Parathyroid adenoma (tissue), 2 donors: Measurements from ENCODE around the gene LLGL1.
A peak's percentile ranks its signal among the peaks of the same experiment; 100 is the strongest.

Source experiments
- H2AFZ ChIP-seq: fragments of 300-600 bp; sonication (generic); one replicate; pipeline ENCODE4 v1.7.0; 2017; ENCODE audit warnings: antibody characterized with exemption, mild to moderate bottlenecking
- H3K27ac ChIP-seq: fragments of 300-600 bp; sonication (generic); one replicate; pipeline ENCODE4 v1.7.0; 2017
- H3K27me3 ChIP-seq: fragments of 300-600 bp; sonication (generic); one replicate; pipeline ENCODE4 v1.7.0; 2017; ENCODE audit warnings: low read length; ENCODE audit not compliant: control insufficient read depth, insufficient read depth
- H3K36me3 ChIP-seq: fragments of 300-600 bp; sonication (generic); one replicate; pipeline ENCODE4 v1.7.0; 2017; ENCODE audit warnings: low read length; ENCODE audit not compliant: control insufficient read depth, insufficient read depth
- H3K4me1 ChIP-seq: fragments of 300-600 bp; sonication (generic); one replicate; pipeline ENCODE4 v1.7.0; 2017; ENCODE audit warnings: control low read depth
- H3K4me2 ChIP-seq: fragments of 300-600 bp; sonication (generic); one replicate; pipeline ENCODE4 v1.7.0; 2017; ENCODE audit warnings: low read length
- H3K4me3 ChIP-seq: fragments of 300-600 bp; sonication (generic); one replicate; pipeline ENCODE4 v1.7.0; 2017; ENCODE audit warnings: low read depth, low read length
- H3K79me2 ChIP-seq: fragments of 300-600 bp; sonication (generic); one replicate; pipeline ENCODE4 v1.7.0; 2017; ENCODE audit warnings: control low read depth
- H3K9ac ChIP-seq: fragments of 300-600 bp; sonication (generic); one replicate; pipeline ENCODE4 v1.7.0; 2017; ENCODE audit warnings: mild to moderate bottlenecking
- H3K9me3 ChIP-seq: fragments of 300-600 bp; sonication (generic); one replicate; pipeline ENCODE4 v1.7.0; 2017; ENCODE audit warnings: low read length; ENCODE audit not compliant: control insufficient read depth
- CTCF ChIP-seq: fragments of 300-600 bp; sonication (generic); IDR thresholded peaks from one replicate; pipeline ENCODE4 v1.7.0; 2017; ENCODE audit warnings: antibody characterized with exemption, mild to moderate bottlenecking
- donor health status: primary hyperparathyroidism.

LLGL1 gene

GRCh38 chr17:18225121-18225641, at the start of gene LLGL1:
TSS of gene LLGL1 (plus strand) at chr17:18225635. CDS start at chr17:18225683, 48 bp downstream.
- Histone ChIP-seq H2AFZ (peak within 1 kb of the TSS; percentile 99), H3K9ac (no peak within 1 kb of the TSS), H3K4me1 (peaks cover 4% of the 10 kb centered on the region), H3K4me3 (peak within 1 kb of the TSS; percentile 65), H3K9me3 (no peaks in the 10 kb centered on the region), H3K27ac (peak within 1 kb of the TSS; percentile 27), H3K79me2 (no peaks in the 10 kb centered on the region), H3K4me2 (peak within 1 kb of the TSS; percentile 91), H3K36me3 (no peaks in the 10 kb centered on the region), H3K27me3 (no peaks in the 10 kb centered on the region)
- no peak for TF ChIP-seq CTCF

- no peaks in the 10 kb centered on the region for H3K27me3 ChIP-seq
- H3K9me3 ChIP-seq: no peaks in the 10 kb centered on the region
- H3K4me2 ChIP-seq: no peak overlapping the region
- no peaks in the 10 kb centered on the region for H3K4me1 ChIP-seq
- H3K79me2 ChIP-seq: no peaks in the 10 kb centered on the region
- no peak for TF ChIP-seq CTCF
- no peak overlapping the region for H2AFZ ChIP-seq
- H3K27ac ChIP-seq: no peak overlapping the region
- H3K36me3 ChIP-seq: no peaks in the 10 kb centered on the region
- H3K4me3 ChIP-seq: no peak overlapping the region
- H3K9ac ChIP-seq: no peak overlapping the region
Observed at GRCh38 chr17:18176176-18176575, 49.3 kb upstream of the LLGL1 start.

GRCh38 chr17:18177133-18177532, 48.3 kb upstream of the LLGL1 start:
- Histone ChIP-seq H3K9ac (no peak overlapping the region), H3K27ac (no peak overlapping the region), H3K36me3 (no peaks in the 10 kb centered on the region), H3K4me2 (no peak overlapping the region), H3K27me3 (no peaks in the 10 kb centered on the region), H2AFZ (no peak overlapping the region), H3K79me2 (no peaks in the 10 kb centered on the region), H3K4me3 (no peak overlapping the region), H3K4me1 (peaks cover 3% of the 10 kb centered on the region), H3K9me3 (no peaks in the 10 kb centered on the region)
- TF ChIP-seq CTCF: no peak

GRCh38 chr17:18177722-18178121, 47.7 kb upstream of the LLGL1 start:
- peaks cover 7% of the 10 kb centered on the region for H3K4me1 ChIP-seq
- no peaks in the 10 kb centered on the region for H3K36me3 ChIP-seq
- no peaks in the 10 kb centered on the region for H3K79me2 ChIP-seq
- H3K4me2 ChIP-seq: no peak overlapping the region
- H3K9me3 ChIP-seq: no peaks in the 10 kb centered on the region
- no peak overlapping the region for H2AFZ ChIP-seq
- H3K9ac ChIP-seq: no peak overlapping the region
- H3K4me3 ChIP-seq: no peak overlapping the region
- no peaks in the 10 kb centered on the region for H3K27me3 ChIP-seq
- no peak for TF ChIP-seq CTCF
- no peak overlapping the region for H3K27ac ChIP-seq

- peaks cover 5% of the 10 kb centered on the region for H3K79me2 ChIP-seq
- no peak overlapping the region for H3K4me3 ChIP-seq
- H3K36me3 ChIP-seq: no peaks in the 10 kb centered on the region
- no peaks in the 10 kb centered on the region for H3K27me3 ChIP-seq
- H3K4me1 ChIP-seq: peaks cover 7% of the 10 kb centered on the region
- H3K4me2 ChIP-seq: no peak overlapping the region
- no peak overlapping the region for H3K27ac ChIP-seq
- H3K9ac ChIP-seq: no peak overlapping the region
- TF ChIP-seq CTCF: no peak
- H3K9me3 ChIP-seq: no peaks in the 10 kb centered on the region
- H2AFZ ChIP-seq: no peak overlapping the region
Observed at GRCh38 chr17:18179196-18179595, 46.2 kb upstream of the LLGL1 start.
